WERI-Rb-1 (cell line): ENCODE data around the gene TTC3.
A peak's percentile ranks its signal among the peaks of the same experiment; 100 is the strongest.

Experiments
- DNase-seq: peaks from one replicate; pipeline ENCODE4 v3.0.0-alpha.2; 2020
- H3K27ac ChIP-seq: fragments of 250-450 bp; sonication (Bioruptor Pico); 2 replicates; pipeline ENCODE4 v1.5.1; 2020; ENCODE audit warnings: mild to moderate bottlenecking, moderate library complexity
- H3K27me3 ChIP-seq: fragments of 250-450 bp; sonication (Bioruptor Pico); 2 replicates; pipeline ENCODE4 v1.5.1; 2021; ENCODE audit warnings: mild to moderate bottlenecking, low read depth, moderate library complexity; ENCODE audit not compliant: insufficient read depth, severe bottlenecking
- H3K36me3 ChIP-seq: fragments of 250-450 bp; sonication (Bioruptor Pico); 2 replicates; pipeline ENCODE4 v1.5.1; 2020; ENCODE audit warnings: mild to moderate bottlenecking, moderate library complexity
- H3K4me3 ChIP-seq: 2 replicates; pipeline ENCODE4 v1.5.1; 2011; ENCODE audit warnings: low read depth, mild to moderate bottlenecking, control low read depth, low read length
- H3K9me3 ChIP-seq: fragments of 250-450 bp; sonication (Bioruptor Pico); 2 replicates; pipeline ENCODE4 v1.5.1; 2021; ENCODE audit warnings: mild to moderate bottlenecking, moderate library complexity; ENCODE audit not compliant: severe bottlenecking
- CTCF ChIP-seq: IDR thresholded peaks from 2 replicates; pipeline ENCODE4 v1.5.1; 2011; ENCODE audit warnings: low read depth, mild to moderate bottlenecking, control low read depth, inconsistent platforms, low read length

The TTC3 gene

GRCh38 chr21:37117204-37117603 is 44.1 kb downstream of the TTC3 start:
- H3K27me3 ChIP-seq = no peaks in the 10 kb centered on the region
- DNase-seq = no peak
- no peak overlapping the region for H3K27ac ChIP-seq
- H3K9me3 ChIP-seq = no peaks in the 10 kb centered on the region
- H3K4me3 ChIP-seq = no peak overlapping the region
- no peak for TF ChIP-seq CTCF
- H3K36me3 ChIP-seq = peaks cover 45% of the 10 kb centered on the region

GRCh38 chr21:37118187-37118826 is 45.3 kb downstream of the TTC3 start:
- Histone ChIP-seq H3K36me3 (peaks cover 50% of the 10 kb centered on the region), H3K27ac (no peak overlapping the region), H3K9me3 (no peaks in the 10 kb centered on the region), H3K4me3 (no peak overlapping the region), H3K27me3 (no peaks in the 10 kb centered on the region)
- no peak for DNase-seq
- TF ChIP-seq CTCF = no peak

DNA sequence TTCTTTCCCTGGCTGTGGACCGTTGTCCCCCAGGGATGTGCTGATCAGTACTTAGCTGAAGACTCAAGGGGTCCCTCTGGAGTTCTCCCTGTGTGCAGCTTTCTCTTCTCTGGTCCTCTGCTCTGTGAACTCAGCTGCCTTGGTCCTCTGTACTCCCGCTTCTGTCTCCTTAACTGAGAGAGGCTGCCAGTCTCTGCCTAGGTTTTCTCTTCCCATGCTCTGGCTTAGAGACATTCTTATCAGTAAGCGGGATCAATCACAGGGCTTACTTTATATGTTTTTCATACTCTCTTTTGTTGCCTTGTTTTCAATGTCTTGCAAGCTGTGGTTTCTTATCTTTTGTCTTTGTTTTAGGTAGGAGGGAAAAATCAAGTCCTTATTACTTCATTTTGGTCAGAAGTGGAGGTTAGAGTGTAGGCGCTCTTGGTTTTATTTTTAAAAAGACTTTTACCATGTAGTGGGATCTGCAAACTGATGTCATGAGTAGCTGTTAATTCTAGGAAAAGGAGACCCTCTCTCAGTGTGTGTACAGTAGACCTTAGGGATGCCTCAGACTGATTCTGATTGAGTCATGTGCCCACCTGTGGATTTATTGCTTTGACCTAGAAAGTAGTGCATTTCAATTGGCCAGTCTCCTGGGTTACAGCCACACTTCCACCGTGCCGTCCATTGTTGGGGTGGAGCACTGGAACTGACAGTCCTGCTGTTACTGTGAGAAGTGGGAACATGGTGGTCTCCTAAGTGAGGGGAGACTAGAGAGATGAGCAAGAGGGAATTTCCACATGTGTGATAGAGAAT is 46.6 kb downstream of the TTC3 start:
- Histone ChIP-seq H3K4me3 (no peak overlapping the region), H3K27ac (no peak overlapping the region), H3K36me3 (peaks cover 53% of the 10 kb centered on the region), H3K9me3 (no peaks in the 10 kb centered on the region), H3K27me3 (no peaks in the 10 kb centered on the region)
- peak; percentile 45; the same call in 1 of the 2 replicates for TF ChIP-seq CTCF
- no peak for DNase-seq

DNA sequence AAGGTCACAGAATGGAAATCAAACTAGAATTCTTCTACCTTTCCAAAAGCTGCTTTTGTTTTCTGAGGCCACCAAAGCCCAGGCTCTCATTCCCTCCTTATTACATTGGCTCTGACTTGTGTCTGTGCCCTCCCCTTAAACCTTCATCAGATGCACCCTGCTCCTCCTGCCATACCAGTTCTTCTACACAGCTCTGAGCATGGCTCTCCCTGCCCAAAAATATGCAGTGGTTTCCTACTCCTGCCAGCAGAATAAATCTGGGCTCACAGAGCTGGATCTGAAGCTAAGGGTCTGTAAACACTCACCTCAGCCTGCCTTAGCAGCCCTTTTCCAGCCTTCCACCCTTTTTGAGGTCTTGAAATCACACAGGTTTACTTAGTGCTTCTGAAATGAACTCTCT is 55.0 kb downstream of the TTC3 start:
- no peak for DNase-seq
- H3K36me3 ChIP-seq = peaks cover 92% of the 10 kb centered on the region
- no peak for TF ChIP-seq CTCF

DNA sequence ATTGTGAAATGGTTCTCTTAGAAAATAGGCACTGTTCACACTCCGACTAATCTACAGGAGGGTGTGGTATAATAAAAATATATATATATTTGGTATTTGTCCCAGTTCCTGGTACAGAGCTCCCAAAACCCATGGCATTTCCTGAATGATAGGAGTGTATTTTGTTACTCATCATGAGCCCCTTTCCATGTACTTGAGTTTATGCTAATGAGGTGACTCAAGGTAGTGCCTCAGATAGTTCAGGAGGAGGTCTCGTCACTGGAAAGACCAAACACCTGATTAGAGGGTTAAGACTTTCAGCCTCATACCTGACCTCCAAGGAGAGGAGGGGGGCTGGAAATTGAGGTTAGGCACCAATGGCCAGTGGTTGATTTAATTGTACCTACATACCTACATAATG is 57.9 kb downstream of the TTC3 start:
- no peak for TF ChIP-seq CTCF
- Histone ChIP-seq H3K36me3 (peaks cover 98% of the 10 kb centered on the region), H3K9me3 (no peaks in the 10 kb centered on the region), H3K4me3 (no peak overlapping the region), H3K27ac (no peak overlapping the region), H3K27me3 (no peaks in the 10 kb centered on the region)
- DNase-seq = no peak

More for the DNA sequence above, 55.0 kb downstream of the TTC3 start:
- Histone ChIP-seq H3K9me3 (no peaks in the 10 kb centered on the region), H3K4me3 (no peak overlapping the region), H3K27me3 (no peaks in the 10 kb centered on the region), H3K27ac (no peak overlapping the region)
